Activated CD4-positive, alpha-beta T cell treated with anti-CD3 and anti-CD28 coated beads for 1 hour (primary cell): ENCODE measurements around the gene NT5DC1.
"Not testable (repeated sequence)": the region's sequence is repeated elsewhere in the genome, so short reads cannot be mapped to it uniquely, and the experiment has no call there.

Source experiments
- DNase-seq: peaks from one replicate; pipeline ENCODE4 v3.0.0-alpha.2; 2020

NT5DC1 gene

DNA sequence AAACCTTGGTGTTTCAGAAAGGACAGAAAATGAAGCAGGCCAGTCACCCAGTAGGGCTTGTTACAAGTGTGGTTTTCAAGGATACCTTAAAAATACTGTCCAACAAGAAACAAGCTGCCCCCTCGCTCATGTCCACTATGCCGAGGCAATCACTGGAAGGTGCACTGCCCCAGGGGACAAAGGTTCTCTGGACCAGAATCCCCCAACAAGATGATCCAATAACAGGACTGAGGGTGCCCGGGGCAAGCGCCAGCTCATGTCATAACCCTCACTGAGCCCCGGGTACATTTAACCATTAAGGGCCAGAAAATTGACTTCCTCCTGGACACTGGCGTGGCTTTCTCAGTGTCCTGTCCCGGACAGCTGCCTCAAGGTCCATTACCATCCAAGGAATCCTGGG, 6.6 kb upstream of the NT5DC1 start:
- no peak for DNase-seq

DNA sequence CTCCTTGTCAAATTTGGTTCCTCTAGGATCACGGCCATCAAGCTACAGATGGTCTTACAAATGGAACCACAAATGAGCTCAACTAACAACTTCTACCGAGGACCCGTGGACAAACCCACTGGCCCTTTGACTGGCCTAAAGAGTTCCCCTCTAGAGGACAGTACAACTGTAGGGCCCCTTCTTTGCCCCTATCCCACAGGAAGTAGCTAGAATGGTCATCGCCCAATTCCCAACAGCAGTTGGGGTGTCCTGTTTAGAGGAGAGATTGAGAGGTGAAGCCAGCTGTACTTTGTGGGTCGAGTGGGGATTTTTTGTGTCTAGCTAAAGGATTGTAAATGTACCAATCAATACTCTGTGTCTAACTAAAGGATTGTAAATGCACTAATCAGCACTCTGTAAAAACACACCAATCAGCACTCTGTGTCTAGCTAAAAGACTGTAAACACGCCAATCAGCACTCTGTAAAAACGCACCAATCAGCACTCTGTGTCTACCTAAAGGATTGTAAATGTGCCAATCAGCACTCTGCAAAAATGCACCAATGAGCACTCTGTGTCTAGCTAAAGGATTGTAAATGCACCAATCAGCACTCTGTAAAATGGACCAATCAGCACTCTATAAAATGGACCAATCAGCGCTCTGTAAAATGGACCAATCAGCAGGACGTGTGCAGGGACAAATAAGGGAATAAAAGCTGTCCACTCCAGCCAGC, 4.4 kb upstream of the NT5DC1 start:
- DNase-seq: not testable (repeated sequence)

DNA sequence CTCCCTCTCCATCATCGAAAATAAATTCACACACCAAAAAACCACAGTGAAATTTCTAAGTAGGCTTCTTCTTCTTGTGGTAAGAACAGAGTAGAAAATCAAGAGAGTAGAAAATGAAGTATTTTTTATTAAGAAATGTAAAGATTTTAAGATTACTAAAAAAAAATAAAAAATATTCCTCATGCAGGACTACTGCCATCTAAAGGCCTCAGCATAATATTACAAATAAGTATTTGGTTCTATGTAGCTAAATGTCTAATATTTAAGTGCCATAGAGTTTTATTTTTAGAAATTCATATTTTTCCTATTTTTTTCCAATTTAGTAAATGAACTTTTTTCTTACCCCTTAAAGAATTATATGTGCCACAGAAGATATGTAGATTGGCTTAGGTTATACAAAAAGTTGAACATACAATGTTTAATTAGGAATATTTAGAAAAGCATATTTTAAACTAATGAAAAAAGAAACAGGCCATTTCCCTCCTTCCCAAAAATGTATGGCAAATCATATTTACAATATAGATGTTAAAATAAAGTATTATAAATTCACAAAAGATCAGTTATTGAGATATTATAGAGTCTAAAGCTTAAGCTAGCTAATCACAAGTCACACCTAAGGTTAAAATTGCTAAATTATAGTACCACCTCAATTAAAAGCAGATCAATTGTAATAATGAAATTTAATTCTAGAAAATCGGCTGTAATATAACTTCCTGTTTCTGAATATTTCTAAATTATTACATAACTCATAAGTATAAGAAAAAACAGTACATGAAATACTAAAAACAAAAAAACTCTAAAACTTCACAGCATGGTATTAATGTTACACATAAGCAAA, 3.5 kb upstream of the NT5DC1 start:
- no peak for DNase-seq

DNA sequence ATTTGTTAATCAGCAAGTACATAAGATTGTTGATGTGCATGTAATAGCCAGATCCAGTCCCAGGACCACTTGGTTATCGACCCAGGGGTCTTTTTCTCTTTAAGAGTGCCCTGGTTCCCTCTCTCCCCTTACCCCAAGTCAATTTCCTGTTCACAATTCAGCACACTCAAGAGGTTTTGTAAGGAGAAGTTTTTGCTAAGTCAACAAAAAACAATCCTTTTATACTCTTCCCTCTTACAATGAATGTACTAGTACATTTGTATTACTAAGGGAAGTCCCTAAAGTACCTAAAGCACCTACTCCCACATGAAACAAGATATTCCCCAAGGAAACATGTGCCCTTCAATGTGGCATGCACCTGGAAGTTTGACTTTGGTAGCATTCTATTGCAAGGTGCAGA, 1.6 kb upstream of the NT5DC1 start:
- DNase-seq: no peak

DNA sequence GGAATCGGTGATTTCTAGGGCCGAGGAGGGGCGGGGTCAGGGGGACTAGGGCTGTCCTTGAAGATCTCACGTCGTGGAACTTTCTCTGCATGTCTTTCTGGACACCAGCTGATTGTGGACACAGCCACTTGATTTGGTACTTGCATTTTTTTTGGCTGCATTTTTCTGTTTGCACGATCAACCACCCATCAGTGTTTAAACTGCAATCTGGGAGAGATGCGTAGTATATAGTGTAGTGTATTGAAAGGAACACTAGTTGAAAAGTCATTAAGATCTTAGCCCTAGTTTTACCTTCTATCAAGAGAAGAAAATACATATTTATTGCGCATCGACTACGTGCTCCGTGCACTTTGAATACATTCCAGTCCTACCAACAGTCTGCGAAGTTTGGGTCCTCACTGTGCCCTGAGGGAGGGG, 657 bp downstream of the NT5DC1 start:
- no peak for DNase-seq

DNA sequence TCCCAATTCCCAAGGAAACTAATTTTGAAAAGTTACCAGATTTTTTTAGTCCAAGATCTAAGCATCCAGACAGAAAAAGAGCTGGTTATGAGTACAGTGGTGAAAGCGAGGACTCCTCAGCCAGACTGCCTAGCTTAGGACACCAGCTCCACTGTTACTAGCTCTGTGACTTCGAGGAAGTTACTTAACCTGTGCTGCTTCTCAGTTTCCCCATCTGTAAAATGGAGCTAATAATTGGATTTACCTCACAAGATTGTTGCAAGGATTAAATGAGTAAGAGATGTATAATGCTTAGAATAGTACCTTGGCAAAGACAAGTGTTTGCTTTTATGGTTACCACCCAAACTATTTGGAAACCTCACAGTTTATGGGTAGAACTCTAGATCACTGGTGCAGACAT, 1.1 kb downstream of the NT5DC1 start:
- no peak for DNase-seq

DNA sequence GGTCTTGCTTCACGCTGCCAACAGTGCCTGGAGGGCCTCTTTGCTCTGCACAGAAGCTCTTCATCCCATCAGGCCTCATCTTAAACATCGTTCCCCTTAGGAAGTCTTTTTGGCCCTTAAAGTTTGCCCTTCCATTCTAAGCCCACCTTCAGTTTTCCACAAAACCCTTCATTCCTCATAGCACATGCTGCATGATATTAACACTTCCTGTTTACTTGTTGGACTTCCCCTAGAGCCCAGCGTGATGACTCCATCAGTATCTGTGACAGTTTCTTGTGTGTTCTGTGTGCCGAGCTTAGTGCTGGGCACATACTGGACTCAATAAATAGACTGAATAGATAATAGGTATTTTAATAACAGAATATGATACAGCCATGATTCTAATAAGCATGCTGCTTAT, 2.2 kb downstream of the NT5DC1 start:
- no peak for DNase-seq

DNA sequence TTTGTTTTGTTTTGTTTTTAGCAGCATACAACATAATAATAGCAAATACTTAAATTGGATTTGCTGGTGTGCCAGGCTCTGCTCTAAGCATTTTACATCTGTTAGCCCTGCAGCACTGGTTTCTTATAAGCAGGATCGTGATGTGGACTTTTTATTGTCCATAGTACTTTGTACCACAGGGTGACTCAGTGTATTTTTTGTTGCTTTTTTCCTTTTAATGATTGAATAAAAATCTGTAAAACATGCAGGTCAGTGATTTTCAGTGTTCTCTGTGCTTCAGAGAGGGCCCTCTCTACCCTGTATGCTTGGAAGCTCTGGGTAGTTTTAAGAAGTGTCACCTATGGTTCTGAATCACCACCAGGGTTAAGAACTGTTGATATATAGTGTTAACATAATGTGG, 4.0 kb downstream of the NT5DC1 start:
- DNase-seq: no peak

DNA sequence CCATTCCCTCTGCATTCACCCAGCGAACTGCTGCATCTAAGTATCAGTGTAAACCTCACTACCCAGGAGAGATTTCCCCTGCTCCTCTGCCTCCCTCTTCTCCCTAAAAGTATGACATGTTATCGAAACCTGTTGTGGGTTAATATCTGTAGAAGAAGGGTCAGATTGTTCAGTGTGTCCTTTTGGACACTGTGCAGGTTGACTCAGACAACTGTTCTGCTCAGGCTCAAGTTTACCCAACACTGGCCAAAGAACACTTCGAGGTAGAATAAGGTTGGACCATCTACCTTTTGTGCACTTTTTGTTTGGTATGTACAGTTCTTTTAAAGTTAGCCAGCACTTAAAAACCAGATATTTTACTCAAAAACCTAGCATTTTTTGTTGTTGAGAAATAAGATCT, 4.6 kb downstream of the NT5DC1 start:
- DNase-seq: no peak

DNA sequence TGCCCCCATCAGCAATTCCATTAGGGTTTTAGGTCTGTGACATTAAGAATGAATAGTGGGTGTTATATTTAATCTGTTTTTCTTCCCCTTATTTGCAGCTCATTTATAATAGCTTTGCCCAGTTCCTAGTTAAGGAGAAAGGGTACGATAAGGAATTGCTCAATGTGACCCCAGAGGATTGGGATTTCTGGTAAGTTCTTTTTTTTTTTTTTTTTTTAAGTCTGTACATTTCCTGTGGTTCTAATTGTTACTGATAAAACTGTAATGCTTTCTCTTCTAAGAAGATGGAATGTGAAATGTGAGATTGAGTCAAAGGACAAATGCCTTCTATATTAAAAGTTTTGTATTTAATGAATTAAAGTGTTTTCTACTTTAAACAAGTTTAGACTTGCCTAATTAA, 5.5 kb downstream of the NT5DC1 start:
- DNase-seq: no peak

DNA sequence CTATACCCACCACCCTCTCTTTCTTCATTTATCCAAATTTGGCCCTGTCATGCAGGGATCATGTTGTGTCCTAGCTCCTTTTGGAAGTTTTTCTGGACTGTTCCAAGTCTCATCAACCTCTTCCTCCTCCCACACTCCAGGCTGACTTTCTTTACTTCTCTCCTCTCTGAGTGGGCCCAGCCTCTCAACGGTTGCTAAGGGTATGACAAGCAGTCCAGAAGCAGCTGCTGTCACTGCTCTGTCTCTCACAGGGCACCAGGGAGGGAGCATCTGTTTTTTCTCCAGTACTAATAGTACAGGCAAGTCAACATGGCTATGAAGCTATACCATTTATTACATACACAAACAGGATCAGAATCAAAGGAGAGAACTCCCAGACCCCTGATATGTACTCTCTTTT, 8.2 kb downstream of the NT5DC1 start:
- no peak for DNase-seq

DNA sequence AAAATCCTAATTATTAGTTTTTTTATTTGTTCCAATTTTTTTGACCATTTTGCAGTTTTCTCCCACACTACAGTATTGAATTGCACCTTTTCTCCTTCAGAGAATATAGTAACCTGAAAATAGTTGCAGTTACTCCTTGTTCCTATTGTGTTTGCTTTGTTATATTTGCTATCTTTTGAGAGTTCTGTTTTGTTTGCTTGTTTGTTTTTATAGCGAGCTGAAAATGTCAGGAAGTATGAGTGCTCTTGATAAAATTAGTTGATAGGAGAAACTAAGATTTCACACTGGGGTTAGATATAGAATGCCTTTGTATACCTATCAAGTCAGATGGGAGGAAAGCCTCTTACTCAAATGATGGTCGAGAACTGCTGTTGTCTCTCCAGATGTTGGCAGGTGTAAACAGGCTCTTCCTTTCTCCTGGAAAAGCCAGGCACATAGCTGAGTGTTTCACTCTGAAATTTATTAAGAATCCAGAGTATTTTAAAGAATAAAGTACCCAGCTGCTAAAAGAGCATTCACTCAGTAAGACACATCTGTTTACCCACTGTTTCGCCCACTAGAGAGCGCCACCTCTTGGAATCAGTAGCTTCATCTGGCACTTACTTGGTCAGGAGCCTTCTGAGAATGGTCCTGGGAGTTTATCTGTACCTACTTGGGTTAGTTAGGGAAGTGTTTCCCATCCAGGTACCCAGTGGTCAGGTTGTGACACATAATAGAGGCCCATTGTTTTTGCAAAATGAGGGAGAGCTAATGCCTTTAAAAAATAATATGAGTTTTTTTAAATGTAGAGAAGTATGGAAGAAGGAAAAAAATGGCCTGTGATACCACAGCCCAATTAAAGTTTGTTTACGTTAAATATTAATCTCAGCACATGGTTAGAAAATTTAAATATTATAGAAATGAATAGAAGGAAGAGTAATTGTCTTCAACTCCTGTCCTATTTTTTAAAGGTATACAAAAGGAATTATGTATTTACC, 11.2 kb downstream of the NT5DC1 start:
- DNase-seq: no peak

DNA sequence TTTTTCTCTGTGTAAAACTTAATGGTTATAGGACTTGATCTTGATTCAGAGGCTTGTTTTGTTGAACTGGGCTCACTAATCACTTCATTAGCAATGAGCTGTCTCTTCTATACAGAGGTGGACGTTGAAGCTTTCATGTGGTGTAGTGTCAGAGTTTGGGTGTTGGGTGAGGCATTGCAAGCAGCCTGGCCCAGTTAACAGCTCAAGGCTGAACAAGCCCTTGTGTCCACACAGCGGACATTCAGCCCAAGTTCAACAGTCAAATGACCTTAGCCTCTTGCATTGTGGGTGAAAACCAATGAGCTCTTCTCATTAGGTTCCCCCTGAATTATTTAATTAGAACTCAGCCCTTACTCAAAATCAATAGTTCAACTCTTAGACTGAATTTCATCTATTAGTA, 12.7 kb downstream of the NT5DC1 start:
- no peak for DNase-seq

DNA sequence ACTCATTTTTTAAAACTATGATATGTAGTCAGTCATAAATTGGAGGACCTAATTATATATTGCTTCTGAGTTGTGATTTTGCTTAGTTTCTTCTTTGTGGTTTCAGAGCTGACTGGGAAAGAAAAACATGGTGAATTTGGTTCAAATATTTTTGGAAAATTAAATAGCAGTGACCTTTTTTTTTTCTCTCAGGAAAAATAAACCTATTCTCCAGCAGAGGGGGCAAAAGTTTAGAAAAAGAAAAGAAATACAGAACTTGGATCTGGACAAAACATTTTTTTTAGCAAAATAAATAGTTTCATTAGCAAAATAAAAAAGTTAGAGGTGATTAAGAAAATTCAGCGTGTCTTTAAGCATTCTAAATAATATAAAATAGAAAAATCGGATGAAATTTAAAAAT, 15.1 kb downstream of the NT5DC1 start:
- DNase-seq: no peak

DNA sequence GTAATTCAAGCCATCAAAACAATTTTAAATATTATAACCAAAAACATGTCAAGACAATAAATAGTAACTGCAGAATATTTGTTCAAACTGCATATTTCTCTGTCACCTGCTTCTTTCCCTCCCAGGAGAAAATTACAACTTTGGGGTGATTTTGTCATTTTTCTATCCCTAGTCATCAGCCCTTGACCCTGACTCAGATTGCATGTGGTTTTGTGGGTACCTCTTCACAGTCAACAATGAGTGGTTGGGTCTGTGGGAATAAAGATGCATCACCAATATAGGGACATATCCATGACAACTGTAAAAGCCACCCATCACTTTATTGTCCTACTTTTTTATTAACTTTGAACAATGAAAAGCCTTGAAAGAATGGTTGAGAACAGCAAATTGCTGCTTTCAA, 18.0 kb downstream of the NT5DC1 start:
- DNase-seq: no peak

DNA sequence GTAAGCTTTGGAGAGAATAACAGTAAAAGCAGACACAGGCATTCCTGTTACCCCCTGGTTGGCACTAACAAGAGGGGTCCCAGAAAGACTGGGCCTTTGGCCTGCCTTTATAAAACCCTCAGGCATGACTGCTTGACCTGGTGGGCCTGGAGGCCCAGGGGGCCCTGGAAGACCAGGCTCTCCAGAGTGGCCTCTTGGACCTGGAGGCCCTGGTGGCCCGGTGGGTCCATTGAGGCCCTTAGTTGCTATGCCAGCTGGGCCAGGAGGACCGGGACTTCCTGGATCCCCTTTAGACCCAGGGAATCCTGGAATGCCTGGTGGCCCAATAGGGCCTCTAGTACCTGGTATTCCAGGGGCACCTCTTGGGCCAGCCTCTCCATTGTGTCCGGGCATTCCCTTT, 19.8 kb downstream of the NT5DC1 start:
- no peak for DNase-seq

DNA sequence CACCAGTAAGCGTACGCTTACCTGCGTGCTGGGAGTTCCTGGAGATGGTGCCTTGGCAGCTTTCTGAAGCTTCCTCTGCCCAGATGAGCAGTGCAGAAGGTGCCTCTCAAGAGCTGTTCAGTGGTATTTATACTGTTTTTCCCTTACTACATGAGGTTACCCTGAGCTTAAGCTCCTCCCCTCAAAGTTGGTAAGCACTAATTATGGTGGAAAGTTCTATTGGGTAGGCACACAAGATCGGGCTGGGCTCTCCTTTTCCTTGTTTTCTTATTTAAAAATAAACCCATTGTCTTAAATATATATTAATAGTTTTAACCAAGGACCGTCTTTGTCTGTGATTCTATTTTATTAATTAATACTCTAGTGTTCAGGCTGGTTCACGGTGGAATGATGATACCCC, 25.4 kb downstream of the NT5DC1 start, which contains the start of gene COL10A1:
COL10A1 (minus strand) TSS at position 101 of the 400 bp plus-strand sequence. CDS start 640 bp downstream, outside the sequence.
- DNase-seq: no peak

DNA sequence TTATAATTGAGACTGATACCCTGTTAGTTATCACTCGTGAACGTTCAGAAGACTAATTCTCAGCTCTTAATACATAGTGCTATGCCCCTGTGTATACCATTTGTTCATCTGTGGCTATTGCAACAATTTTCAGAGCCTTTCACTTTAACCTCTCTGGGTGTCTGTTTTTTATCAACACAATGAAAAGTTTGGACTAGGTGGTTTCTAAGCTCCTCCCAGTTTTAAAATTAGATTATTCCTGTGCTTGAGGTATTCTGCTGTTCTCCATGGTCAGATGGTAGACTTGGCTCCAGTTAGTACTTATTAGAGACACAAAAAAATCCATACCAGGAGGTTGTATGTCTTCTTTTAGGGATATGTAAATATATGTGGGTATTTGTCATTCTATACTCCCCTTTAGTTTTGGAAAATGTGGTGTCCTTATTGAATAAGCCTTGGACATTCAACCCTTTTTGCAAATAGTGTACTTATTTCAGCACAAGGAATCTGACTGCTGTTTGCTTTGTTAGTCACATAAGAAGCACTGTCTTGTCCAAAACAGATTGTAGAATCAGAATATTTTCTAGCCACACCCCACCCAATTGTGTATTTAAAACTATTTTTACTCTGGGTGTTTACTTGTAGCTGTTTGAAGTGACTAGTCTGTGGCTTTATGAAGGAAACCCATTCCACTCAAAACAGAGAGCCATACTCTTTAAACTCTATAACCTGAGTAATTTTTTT, 27.3 kb downstream of the NT5DC1 start:
- no peak for DNase-seq

DNA sequence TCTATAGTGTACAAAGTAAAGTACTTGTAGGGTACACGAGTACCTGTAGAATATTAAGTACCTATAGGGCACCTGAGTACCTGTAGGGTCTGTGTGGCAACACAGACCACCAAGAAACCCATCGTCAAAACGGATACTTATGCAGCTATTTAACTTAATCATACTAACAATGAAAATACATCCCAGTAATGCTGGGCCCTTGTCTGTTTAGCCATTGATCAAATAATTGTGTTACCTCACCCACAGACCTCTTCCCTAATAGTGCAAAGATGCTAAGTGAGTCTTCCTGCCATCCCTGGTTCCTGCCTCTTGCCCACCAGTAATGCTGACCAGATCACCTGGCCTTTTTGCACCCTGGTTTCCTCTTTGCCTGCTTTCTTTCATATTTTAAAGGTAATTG, 32.8 kb downstream of the NT5DC1 start:
- DNase-seq: no peak

DNA sequence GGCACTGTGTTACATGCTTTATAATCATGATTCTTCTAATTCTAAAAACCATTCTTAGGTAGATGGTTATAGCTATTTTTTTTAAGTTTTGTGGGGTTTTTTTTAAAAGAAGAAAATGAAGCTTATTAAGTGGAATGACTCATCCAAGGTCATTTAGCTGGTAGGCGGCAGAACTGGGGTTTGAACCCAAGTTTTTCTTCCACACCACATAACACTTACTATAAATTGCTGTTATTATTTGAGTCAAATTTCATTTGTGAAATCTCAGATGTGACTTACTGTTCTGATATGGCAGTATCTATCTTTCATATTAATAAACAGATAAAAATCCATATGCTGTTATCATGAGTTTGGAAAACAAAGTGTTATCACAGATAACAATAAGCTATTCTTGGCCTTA, 35.7 kb downstream of the NT5DC1 start:
- DNase-seq: no peak

DNA sequence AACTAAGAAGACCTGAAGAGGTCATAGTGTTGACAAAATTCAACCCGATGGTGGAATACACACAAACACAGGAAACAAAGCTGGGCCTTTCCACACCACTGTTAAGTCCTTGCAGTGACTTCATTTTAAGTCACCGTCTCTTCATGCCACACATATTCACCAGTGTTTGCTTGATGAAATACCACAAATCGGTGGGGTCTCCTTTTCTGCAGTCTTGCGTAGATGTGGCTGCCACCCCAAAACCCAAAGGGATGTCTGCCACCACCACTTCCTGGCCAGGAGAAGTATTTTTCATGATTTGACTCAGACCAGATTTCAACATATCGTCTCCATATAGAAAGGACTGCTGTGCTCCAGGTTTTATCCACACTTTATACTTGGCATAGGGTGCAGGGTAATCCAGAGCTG, 36.3 kb downstream of the NT5DC1 start:
- no peak for DNase-seq

DNA sequence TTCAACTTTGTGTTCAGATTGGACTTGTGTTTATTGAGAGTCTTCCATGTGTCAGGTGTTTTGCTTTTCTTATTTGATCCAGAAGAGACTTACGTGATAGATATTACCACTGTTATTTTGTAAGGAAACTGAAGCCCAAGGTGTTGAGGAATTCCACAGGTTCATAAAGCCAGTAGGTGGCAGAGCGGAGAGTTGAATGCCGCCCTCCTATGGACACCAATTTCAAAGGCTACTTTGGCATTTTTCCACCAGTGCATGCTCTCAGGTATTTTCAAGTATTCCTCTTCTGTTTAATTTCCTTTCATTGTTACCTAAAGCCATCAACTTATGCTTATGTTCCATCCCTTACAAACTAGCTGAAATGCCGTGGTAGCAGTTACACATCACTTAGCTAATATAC, 39.3 kb downstream of the NT5DC1 start:
- no peak for DNase-seq

DNA sequence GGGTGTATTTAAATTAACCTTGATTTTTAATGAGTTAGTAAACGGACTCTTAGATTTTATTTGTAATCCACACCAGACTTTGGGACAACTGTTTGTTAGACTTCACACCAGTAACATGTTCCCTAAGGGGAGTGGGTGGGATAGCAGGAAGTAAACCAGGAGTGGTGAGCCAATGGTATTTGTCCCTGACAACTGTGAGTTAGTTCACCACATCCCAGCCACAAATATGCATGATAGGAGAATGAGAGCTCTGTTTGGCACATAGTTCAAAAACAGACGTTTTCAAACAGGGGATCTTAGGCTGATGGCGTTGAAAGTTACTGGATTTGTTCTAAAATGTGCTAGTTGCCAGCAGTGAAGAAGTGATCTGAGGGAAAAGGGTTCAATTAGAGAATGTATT, 44.0 kb downstream of the NT5DC1 start:
- no peak for DNase-seq
